Astrocyte (in vitro differentiated cells and primary cell): ENCODE measurements around the gene KLHL10. TPM values are rescaled to one million over a fixed set of nuclear protein-coding genes. Genes with fewer than 3 reads are reported as not detected.

Source experiments
- DNase-seq: peaks from one replicate; pipeline ENCODE4 v3.0.0-alpha.2; 2010; ENCODE audit warnings: low read depth
- FAIRE-seq: peaks from 2 replicates; lab custom pipeline; 2011; peaks lifted over from hg19 to GRCh38; lab: Jason Lieb, UNC
- H2AFZ ChIP-seq: 2 replicates; pipeline ENCODE4 v1.6.0; 2012; ENCODE audit warnings: low read depth, low read length, inconsistent platforms
- H3K27ac ChIP-seq: 2 replicates; pipeline ENCODE4 v1.5.1; 2011; ENCODE audit warnings: low read depth, low read length, inconsistent platforms
- H3K27me3 ChIP-seq: 2 replicates; pipeline ENCODE4 v1.6.0; 2011; ENCODE audit warnings: low read length, inconsistent platforms; ENCODE audit not compliant: insufficient read depth
- H3K36me3 ChIP-seq: 2 replicates; pipeline ENCODE4 v1.5.1; 2011; ENCODE audit warnings: low read length, inconsistent platforms; ENCODE audit not compliant: insufficient read depth
- H3K4me1 ChIP-seq: 2 replicates; pipeline ENCODE4 v1.5.1; 2011; ENCODE audit warnings: low read length, inconsistent platforms; ENCODE audit not compliant: insufficient read depth
- H3K4me2 ChIP-seq: 2 replicates; pipeline ENCODE4 v1.6.0; 2012; ENCODE audit warnings: low read length, inconsistent platforms
- H3K4me3 ChIP-seq: 2 replicates; pipeline ENCODE4 v1.5.1; 2011; ENCODE audit warnings: low read depth, mild to moderate bottlenecking, low read length, inconsistent platforms; ENCODE audit not compliant: insufficient read depth
- H3K79me2 ChIP-seq: 2 replicates; pipeline ENCODE4 v1.6.0; 2012; ENCODE audit warnings: mild to moderate bottlenecking, low read length, inconsistent platforms; ENCODE audit not compliant: insufficient read depth
- H3K9ac ChIP-seq: 2 replicates; pipeline ENCODE4 v1.6.0; 2012; ENCODE audit warnings: mild to moderate bottlenecking, low read length, inconsistent platforms
- H3K9me3 ChIP-seq: 2 replicates; pipeline ENCODE4 v1.5.1; 2012; ENCODE audit warnings: low read depth, mild to moderate bottlenecking, low read length, inconsistent platforms; ENCODE audit not compliant: insufficient read depth
- H4K20me1 ChIP-seq: 2 replicates; pipeline ENCODE4 v1.6.0; 2012; ENCODE audit warnings: low read length, inconsistent platforms; ENCODE audit not compliant: insufficient read depth
- H3K27ac Mint-ChIP-seq: one replicate; pipeline ENCODE4 v1.8.0; 2021; ENCODE audit warnings: mild to moderate bottlenecking, mixed read lengths; ENCODE audit not compliant: unreplicated experiment
- H3K27me3 Mint-ChIP-seq: one replicate; pipeline ENCODE4 v1.8.0; 2021; ENCODE audit warnings: low read depth, mixed read lengths; ENCODE audit not compliant: unreplicated experiment
- H3K36me3 Mint-ChIP-seq: one replicate; pipeline ENCODE4 v1.8.0; 2021; ENCODE audit warnings: low read depth, mixed read lengths; ENCODE audit not compliant: unreplicated experiment
- H3K4me1 Mint-ChIP-seq: one replicate; pipeline ENCODE4 v1.8.0; 2021; ENCODE audit warnings: low read depth, mixed read lengths; ENCODE audit not compliant: unreplicated experiment
- H3K4me3 Mint-ChIP-seq: one replicate; pipeline ENCODE4 v1.8.0; 2021; ENCODE audit warnings: mild to moderate bottlenecking, moderate library complexity, mixed read lengths; ENCODE audit not compliant: unreplicated experiment
- H3K9me3 Mint-ChIP-seq: one replicate; pipeline ENCODE4 v1.8.0; 2021; ENCODE audit warnings: mild to moderate bottlenecking, mixed read lengths; ENCODE audit not compliant: unreplicated experiment
- EZH2 ChIP-seq: IDR thresholded peaks from 2 replicates; pipeline ENCODE4 v1.6.1; 2012; ENCODE audit warnings: mild to moderate bottlenecking, low read length, inconsistent platforms; ENCODE audit not compliant: insufficient read depth
- total RNA-seq: library from RNA; stranded (reverse); gene quantifications from 2 replicates; pipeline ENCODE4 v1.2.1, GENCODE V29; 2021
- TF ChIP-seq, protein P1 (sequence below): IDR thresholded peaks from 2 replicates; pipeline ENCODE4 v1.5.1; 2011; ENCODE audit warnings: low read depth, mild to moderate bottlenecking, inconsistent platforms, low read length, moderate library complexity; ENCODE audit not compliant: insufficient read depth

KLHL10 gene
- total RNA-seq, 1 donor from 2014 or later, result not detected

DNA sequence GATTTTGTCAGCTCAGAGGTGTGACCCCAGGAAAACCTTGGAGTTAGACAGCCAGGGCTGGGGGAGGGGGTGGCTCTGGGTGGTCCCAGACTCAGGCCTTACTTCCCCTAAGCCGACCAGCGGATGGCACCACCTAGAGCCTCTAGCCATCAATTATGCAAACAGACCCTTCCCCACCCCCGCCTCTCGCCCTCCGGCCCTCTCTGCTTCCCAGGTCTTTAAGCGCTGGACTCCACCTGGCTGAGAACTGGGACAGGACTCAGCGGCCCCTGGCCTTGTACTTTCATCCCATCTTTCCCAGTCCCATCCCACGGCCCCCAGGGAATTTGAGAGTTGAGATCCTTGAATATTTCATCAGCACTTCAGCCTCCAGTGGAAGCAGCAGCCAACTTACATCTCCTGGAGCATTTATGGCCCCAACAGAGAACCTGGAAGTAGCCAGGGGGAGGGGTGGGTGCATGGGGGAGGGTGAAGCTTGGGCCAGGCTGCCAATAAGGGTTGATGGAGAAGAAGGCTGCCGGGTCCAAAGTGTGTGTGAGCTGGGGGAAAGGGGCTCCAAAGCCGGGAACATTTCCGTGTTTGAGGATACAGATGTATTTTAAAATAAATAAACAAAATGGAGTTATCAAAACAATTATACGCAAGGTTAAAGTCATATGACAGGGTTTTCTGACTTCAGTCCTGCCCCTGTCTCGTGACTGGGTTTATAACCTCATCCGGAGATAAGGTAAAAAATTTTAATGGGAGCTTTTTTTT lies 43.7 kb upstream of the KLHL10 start:
- TF ChIP-seq EZH2, result no peak
- TF ChIP-seq, protein P1, sequence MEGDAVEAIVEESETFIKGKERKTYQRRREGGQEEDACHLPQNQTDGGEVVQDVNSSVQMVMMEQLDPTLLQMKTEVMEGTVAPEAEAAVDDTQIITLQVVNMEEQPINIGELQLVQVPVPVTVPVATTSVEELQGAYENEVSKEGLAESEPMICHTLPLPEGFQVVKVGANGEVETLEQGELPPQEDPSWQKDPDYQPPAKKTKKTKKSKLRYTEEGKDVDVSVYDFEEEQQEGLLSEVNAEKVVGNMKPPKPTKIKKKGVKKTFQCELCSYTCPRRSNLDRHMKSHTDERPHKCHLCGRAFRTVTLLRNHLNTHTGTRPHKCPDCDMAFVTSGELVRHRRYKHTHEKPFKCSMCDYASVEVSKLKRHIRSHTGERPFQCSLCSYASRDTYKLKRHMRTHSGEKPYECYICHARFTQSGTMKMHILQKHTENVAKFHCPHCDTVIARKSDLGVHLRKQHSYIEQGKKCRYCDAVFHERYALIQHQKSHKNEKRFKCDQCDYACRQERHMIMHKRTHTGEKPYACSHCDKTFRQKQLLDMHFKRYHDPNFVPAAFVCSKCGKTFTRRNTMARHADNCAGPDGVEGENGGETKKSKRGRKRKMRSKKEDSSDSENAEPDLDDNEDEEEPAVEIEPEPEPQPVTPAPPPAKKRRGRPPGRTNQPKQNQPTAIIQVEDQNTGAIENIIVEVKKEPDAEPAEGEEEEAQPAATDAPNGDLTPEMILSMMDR, result no peak
- H3K79me2 ChIP-seq, result no peaks in the 10 kb centered on the region
- no peak overlapping the region for H2AFZ ChIP-seq
- peaks cover 19% of the 10 kb centered on the region for H3K4me1 ChIP-seq
- DNase-seq (no peak), FAIRE-seq (no peak)
- H3K36me3 Mint-ChIP-seq, result no peaks in the 10 kb centered on the region
- no peak overlapping the region for H3K4me3 ChIP-seq
- peak overlapping the region; percentile 43 for H3K27ac ChIP-seq
- H3K36me3 ChIP-seq, result no peaks in the 10 kb centered on the region
- H3K27me3 Mint-ChIP-seq, result no peaks in the 10 kb centered on the region
- H3K4me2 ChIP-seq, result peak overlapping the region; percentile 75
- H3K9me3 Mint-ChIP-seq, result no peaks in the 10 kb centered on the region
- no peaks in the 10 kb centered on the region for H3K9me3 ChIP-seq
- H3K4me3 Mint-ChIP-seq, result peak overlapping the region; percentile 45
- H3K4me1 Mint-ChIP-seq, result peaks cover 33% of the 10 kb centered on the region
- H3K27ac Mint-ChIP-seq, result peak overlapping the region; percentile 96
- H3K27me3 ChIP-seq, result no peaks in the 10 kb centered on the region
- H4K20me1 ChIP-seq, result no peaks in the 10 kb centered on the region
- H3K9ac ChIP-seq, result peak overlapping the region; percentile 34

DNA sequence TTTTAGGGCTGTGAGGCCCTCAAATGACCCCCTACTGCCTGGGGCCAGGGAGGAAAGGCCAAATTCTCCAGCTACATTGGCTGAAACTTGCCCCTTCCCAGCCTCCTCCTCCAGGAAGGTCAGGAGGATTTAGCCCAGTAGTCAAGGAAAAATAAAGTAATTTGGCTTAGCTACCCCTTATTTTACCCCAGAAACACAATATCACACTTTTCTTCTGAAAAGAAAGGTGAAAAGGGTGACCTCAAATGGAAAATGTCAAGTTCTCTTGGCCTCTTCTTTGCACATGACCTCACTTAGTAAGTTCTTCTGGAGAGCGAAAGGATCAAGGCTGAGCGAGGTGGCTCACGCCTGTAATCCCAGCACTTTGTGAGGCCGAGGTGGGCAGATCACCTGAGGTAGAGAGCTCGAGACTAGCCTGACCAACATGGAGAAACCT lies 43.1 kb upstream of the KLHL10 start:
- no peak overlapping the region for H3K27ac ChIP-seq
- H3K27me3 ChIP-seq, result no peaks in the 10 kb centered on the region
- H3K4me2 ChIP-seq, result no peak overlapping the region
- no peaks in the 10 kb centered on the region for H3K9me3 ChIP-seq
- FAIRE-seq (no peak), DNase-seq (no peak)
- no peak overlapping the region for H3K4me3 Mint-ChIP-seq
- H3K9ac ChIP-seq, result no peak overlapping the region
- no peak overlapping the region for H2AFZ ChIP-seq
- no peaks in the 10 kb centered on the region for H3K9me3 Mint-ChIP-seq
- H3K27ac Mint-ChIP-seq, result no peak overlapping the region
- no peaks in the 10 kb centered on the region for H4K20me1 ChIP-seq
- H3K36me3 ChIP-seq, result no peaks in the 10 kb centered on the region
- H3K4me1 Mint-ChIP-seq, result peaks cover 30% of the 10 kb centered on the region
- no peaks in the 10 kb centered on the region for H3K27me3 Mint-ChIP-seq
- TF ChIP-seq, protein P1, result no peak
- TF ChIP-seq EZH2, result no peak
- H3K4me3 ChIP-seq, result no peak overlapping the region
- no peaks in the 10 kb centered on the region for H3K79me2 ChIP-seq
- no peaks in the 10 kb centered on the region for H3K36me3 Mint-ChIP-seq
- H3K4me1 ChIP-seq, result peaks cover 19% of the 10 kb centered on the region
